A673 (cell line): ENCODE data around the gene APEH. TPM values are rescaled to one million over a fixed set of nuclear protein-coding genes. Genes with fewer than 3 reads are reported as not detected.

Source experiments
- BruUV-seq: library from RNA; stranded (reverse); fragments of 400-500 nt; replicated peaks from 2 replicates; lab custom pipeline; 2021; lab: Mats Ljungman, UMichigan
- CTCF ChIA-PET: fragments of 300-600 bp; sonication (Branson Sonifier 250); formaldehyde crosslinking; loops from one replicate; lab custom pipeline; 2022; ENCODE audit warnings: antibody characterized with exemption; lab: Charles Lee
- POLR2A ChIA-PET: fragments of 300-600 bp; sonication (Branson Sonifier 250); formaldehyde crosslinking; loops from one replicate; lab custom pipeline; 2022; ENCODE audit warnings: antibody characterized with exemption; ENCODE audit not compliant: low non-redundant PET; lab: Charles Lee
- DNase-seq: peaks from one replicate; pipeline ENCODE4 v3.0.0-alpha.2; 2015; ENCODE audit warnings: low spot score
- H3K27ac ChIP-seq: fragments of 200-600 bp; sonication (generic); 2 replicates; pipeline ENCODE4 v1.5.1; 2016; ENCODE audit warnings: mixed run types, low read depth, mild to moderate bottlenecking, mixed read lengths, antibody characterized with exemption, low read length; ENCODE audit not compliant: poor library complexity, severe bottlenecking
- H3K27me3 ChIP-seq: fragments of 200-600 bp; sonication (generic); replicated peaks from 2 replicates; pipeline ENCODE4 v1.6.1; 2017; ENCODE audit warnings: mixed run types, low read depth, mild to moderate bottlenecking, mixed read lengths, antibody characterized with exemption, low read length; ENCODE audit not compliant: insufficient read depth, poor library complexity
- H3K36me3 ChIP-seq: fragments of 200-600 bp; sonication (generic); 2 replicates; pipeline ENCODE4 v1.6.1; 2016; ENCODE audit warnings: mixed run types, mild to moderate bottlenecking, mixed read lengths, antibody characterized with exemption, low read length; ENCODE audit not compliant: insufficient read depth, poor library complexity, severe bottlenecking
- H3K4me1 ChIP-seq: fragments of 200-600 bp; sonication (generic); 2 replicates; pipeline ENCODE4 v1.6.1; 2017; ENCODE audit warnings: mixed run types, mild to moderate bottlenecking, mixed read lengths, antibody characterized with exemption, low read length; ENCODE audit not compliant: insufficient read depth, poor library complexity, severe bottlenecking
- H3K4me3 ChIP-seq: fragments of 200-600 bp; sonication (generic); 2 replicates; pipeline ENCODE4 v1.5.1; 2016; ENCODE audit warnings: low read depth, mixed run types, mild to moderate bottlenecking, mixed read lengths, low read length; ENCODE audit not compliant: poor library complexity, severe bottlenecking
- H3K9me3 ChIP-seq: fragments of 200-600 bp; sonication (generic); 2 replicates; pipeline ENCODE4 v1.6.1; 2016; ENCODE audit warnings: mixed run types, low read depth, mild to moderate bottlenecking, mixed read lengths, antibody characterized with exemption, low read length; ENCODE audit not compliant: poor library complexity, severe bottlenecking
- EZH2 ChIP-seq: fragments of 200-600 bp; sonication (generic); IDR thresholded peaks from 2 replicates; pipeline ENCODE4 v1.6.1; 2017; ENCODE audit warnings: borderline replicate concordance, low read depth, mild to moderate bottlenecking, mixed read lengths, antibody characterized with exemption, low read length; ENCODE audit not compliant: poor library complexity, severe bottlenecking
- intact Hi-C: fragments of 100-400 bp; cut with micrococcal nuclease; formaldehyde crosslinking; loops from one replicate; pipeline ENCODE4 v1.10.0; 2022; ENCODE audit not compliant: unreplicated experiment
- total RNA-seq: library from RNA; stranded (reverse); gene quantifications from 2 replicates; pipeline ENCODE4 v1.2.3, GENCODE V29; 2021
- TF ChIP-seq, protein P1 (sequence below): fragments of 300-800, 200-600 bp; sonication (generic); conservative IDR thresholded peaks from 2 replicates; pipeline ENCODE4 v1.5.1; 2017; ENCODE audit warnings: low read depth, mild to moderate bottlenecking, antibody characterized with exemption, low read length, moderate library complexity, mixed read lengths

Gene APEH
- total RNA-seq, 1 experiment from 2014 or later, result 64.9 TPM

DNA sequence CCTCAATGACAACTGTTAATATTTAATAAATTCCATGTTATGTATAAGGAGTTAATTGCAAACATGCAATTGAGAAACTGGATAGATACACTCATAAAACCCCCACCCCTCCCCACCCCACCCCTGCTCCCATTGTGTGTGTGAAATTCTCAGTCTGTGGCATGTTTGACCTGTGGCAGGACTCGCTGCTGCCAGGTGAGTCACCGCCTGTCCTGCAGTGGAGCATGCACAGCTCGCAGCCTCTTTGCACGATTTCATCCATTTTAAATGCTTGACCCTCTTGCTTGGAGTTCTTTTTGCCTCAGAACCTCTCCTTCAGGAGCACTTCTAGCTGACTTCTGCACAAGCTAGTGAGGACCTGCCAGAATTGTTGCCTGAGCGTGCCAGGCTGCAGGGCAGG is 5.3 kb upstream of the APEH start:
- H3K36me3 ChIP-seq, result no peaks in the 10 kb centered on the region
- H3K27ac ChIP-seq, result no peak overlapping the region
- no peak overlapping the region for H3K4me3 ChIP-seq
- CTCF ChIA-PET, result no interaction called here
- H3K27me3 ChIP-seq, result no peaks in the 10 kb centered on the region
- H3K4me1 ChIP-seq, result no peaks in the 10 kb centered on the region
- POLR2A ChIA-PET, result no interaction called here
- H3K9me3 ChIP-seq, result no peaks in the 10 kb centered on the region
- no peak for DNase-seq
- intact Hi-C loops, result no loop called here
- BruUV-seq, result no TSS peak
- TF ChIP-seq, protein P1, sequence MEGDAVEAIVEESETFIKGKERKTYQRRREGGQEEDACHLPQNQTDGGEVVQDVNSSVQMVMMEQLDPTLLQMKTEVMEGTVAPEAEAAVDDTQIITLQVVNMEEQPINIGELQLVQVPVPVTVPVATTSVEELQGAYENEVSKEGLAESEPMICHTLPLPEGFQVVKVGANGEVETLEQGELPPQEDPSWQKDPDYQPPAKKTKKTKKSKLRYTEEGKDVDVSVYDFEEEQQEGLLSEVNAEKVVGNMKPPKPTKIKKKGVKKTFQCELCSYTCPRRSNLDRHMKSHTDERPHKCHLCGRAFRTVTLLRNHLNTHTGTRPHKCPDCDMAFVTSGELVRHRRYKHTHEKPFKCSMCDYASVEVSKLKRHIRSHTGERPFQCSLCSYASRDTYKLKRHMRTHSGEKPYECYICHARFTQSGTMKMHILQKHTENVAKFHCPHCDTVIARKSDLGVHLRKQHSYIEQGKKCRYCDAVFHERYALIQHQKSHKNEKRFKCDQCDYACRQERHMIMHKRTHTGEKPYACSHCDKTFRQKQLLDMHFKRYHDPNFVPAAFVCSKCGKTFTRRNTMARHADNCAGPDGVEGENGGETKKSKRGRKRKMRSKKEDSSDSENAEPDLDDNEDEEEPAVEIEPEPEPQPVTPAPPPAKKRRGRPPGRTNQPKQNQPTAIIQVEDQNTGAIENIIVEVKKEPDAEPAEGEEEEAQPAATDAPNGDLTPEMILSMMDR, result no peak
- TF ChIP-seq EZH2, result no peak

DNA sequence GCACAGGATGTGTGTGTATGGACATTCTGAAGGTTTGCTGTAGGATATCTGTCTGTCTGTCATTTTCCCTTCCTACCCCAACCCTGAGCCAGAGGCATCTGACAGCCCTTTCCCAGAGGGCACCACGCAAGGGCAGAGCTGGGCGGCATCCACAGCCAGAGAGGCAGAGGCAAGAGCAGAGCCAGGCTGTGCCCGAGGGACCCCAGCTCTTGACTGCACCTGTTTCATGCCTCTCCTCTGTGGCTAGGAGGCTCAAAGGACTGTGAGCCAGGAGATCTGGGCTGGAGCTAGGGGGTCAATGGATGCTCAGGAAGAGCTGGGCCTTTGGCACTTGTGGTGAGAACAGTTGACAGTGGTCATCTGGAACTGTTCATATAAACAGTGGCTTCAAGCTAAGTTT is 4.8 kb upstream of the APEH start:
- Histone ChIP-seq H3K36me3 (no peaks in the 10 kb centered on the region), H3K27me3 (no peaks in the 10 kb centered on the region), H3K4me3 (no peak overlapping the region), H3K4me1 (no peaks in the 10 kb centered on the region), H3K27ac (no peak overlapping the region), H3K9me3 (no peaks in the 10 kb centered on the region)
- ChIA-PET POLR2A (no interaction called here), CTCF (no interaction called here)
- no peak for DNase-seq
- TF ChIP-seq, protein P1, result no peak
- no peak for TF ChIP-seq EZH2
- no TSS peak for BruUV-seq
- intact Hi-C loops, result no loop called here

DNA sequence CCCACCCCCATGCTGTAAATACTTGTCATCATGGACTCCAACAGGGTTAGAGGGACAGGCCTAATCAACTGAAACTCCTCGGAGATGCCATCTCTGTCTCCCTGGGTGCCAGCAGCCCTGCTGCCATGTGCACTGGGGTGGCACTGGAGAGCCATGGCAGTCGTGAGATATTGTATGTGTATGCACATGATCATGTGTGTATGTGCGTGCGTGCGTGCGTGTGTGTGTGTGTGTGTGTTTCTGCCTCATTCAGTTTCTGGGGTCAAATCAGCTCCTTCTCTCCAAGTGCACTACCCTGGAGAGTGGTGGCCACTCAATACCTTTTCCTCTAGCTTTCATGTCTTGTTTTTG is 3.2 kb upstream of the APEH start:
- POLR2A ChIA-PET, result no interaction called here
- no peak for DNase-seq
- Histone ChIP-seq H3K36me3 (no peaks in the 10 kb centered on the region), H3K4me3 (no peak overlapping the region), H3K27ac (no peak overlapping the region), H3K9me3 (no peaks in the 10 kb centered on the region), H3K27me3 (no peaks in the 10 kb centered on the region), H3K4me1 (no peaks in the 10 kb centered on the region)
- intact Hi-C loops, result loop anchor here (1.0 kb wide), 1 partner anchor 132 kb away; no protein-coding TSS in a partner anchor
- BruUV-seq, result no TSS peak
- CTCF ChIA-PET, result interaction anchor here (1.6 kb wide), 1 partner anchor 131 kb away, joined by 33 read pairs; no protein-coding TSS in a partner anchor
- TF ChIP-seq, protein P1, result no peak
- no peak for TF ChIP-seq EZH2
